SH-SY5Y (cell line): ENCODE measurements around the gene SORCS1.
A peak's percentile ranks its signal among the peaks of the same experiment; 100 is the strongest.

ENCODE experiments used
- GATA2 ChIP-seq: IDR thresholded peaks from 2 replicates; pipeline ENCODE4 v1.6.1; 2011; ENCODE audit warnings: mild to moderate bottlenecking, low read depth, low read length
- GATA3 ChIP-seq: IDR thresholded peaks from 2 replicates; pipeline ENCODE4 v1.6.1; 2011; ENCODE audit warnings: low read depth, mild to moderate bottlenecking, low read length, moderate library complexity

SORCS1 gene

DNA sequence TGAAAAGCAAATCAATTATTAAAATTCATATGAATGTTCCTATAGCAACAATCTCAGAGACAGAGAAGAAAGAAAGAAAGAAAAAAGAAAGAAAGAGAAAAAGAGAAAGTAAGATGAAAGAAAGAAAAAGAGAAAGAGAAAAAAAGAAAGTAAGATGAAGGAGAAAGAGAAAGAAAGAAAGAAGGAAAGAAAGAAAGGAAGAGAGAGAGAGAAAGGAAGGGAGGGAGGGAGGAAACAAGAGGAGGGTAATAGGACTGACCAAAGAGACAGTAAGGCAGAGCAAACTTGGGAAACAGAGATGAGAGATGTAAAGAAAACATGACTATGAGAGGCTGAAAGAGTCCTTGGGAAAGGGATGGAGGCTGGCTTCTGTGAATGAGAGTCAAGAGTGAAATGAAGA is 458.4 kb downstream of the SORCS1 start:
- TF ChIP-seq GATA2, result no peak
- no peak for TF ChIP-seq GATA3

DNA sequence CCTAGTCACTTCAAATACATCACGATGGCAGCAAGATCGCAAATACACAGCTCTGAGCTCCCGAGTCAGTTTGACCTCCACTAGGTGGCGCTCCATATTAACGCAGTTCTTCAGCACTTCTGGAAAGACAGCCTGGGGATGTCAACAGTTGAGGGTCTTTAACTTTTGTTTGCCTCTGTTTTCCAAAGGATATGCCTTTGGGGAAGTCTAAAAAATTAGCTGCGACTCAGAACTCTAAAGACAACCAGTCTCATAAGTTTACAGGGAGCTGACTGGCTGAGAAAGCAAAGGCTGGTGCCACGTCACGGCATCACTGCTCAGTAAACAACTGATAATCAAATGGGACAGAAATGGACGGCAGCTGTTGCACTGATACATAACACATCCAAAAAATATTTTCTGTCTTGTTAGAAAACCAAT is 458.8 kb downstream of the SORCS1 start:
- no peak for TF ChIP-seq GATA3
- no peak for TF ChIP-seq GATA2

DNA sequence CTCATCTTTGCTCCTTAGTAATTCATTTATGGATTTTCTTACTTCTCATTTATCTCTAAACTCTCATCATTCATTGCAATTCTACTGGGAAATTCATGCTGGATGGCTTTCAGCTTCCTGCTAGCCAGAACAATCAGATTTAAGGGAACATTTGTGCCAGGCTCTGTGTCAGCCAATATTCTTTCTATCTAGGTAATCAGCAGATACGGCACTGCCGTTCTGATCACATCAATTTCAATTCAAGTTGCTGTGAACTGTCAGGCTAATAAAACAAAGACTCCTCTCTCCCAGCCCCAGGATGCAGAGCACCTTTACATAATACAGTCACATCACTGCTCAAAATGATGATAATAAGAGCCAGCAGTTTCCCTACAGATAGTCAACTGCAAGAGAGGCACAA is 468.3 kb downstream of the SORCS1 start:
- TF ChIP-seq GATA2 (peak; percentile 86), GATA3 (peak; percentile 93)

DNA sequence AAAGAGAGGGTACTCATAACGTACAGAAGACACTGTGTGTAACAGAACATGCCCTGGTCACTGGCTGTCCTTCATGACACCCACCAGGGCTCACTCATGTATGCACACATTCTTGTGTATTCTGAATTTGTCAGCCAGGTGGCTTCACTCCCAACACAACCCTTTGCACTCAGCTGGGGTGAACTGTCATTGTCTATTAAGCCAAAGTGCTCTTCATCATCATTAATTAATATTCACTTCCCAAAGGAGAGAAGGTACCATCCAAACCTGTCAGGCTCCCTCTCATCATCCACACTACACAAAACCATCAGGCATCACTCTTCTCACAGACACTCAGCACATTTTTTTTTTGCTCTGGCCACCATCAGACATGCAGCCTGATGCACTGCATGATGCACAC is 469.8 kb downstream of the SORCS1 start:
- TF ChIP-seq GATA3, result no peak
- TF ChIP-seq GATA2, result no peak

DNA sequence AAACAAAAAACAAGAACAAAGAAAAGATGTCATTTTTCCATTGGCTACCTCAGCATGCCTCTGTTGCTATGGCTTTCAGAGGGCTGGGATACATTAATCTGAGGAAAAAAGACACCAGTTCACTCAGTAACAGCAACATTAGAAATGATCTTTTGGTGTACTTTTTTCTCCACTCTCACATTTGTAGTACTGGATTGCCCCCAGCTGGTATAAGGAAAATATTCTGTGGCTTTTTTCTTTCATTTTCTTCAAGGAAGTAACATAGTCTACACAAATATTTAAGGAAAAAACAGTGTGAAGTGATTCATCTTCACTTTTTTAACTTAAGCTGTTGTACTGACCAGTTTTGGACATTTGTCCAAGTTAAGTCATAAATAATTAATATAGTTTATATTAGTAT is 482.3 kb downstream of the SORCS1 start:
- TF ChIP-seq GATA2, result no peak
- TF ChIP-seq GATA3, result no peak

DNA sequence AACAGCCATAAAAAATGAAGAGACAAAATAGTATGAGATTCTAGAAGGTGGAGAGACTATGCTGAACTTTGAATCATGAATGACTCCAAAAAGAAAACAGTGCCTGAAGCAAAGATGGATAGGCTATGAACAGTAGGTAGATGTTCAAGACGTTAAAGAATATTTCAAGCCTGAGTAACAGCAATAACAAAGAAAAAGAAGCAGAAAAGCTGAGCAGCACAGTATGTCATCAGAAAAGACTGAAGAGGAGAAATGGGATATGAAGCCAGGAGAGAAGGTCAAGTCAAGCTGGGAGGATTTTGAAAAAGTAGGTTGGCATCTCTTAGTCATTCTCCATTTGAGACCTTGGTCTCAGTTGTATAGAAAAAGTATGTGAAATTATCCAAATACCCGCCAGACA is 484.4 kb downstream of the SORCS1 start:
- TF ChIP-seq GATA3, result no peak

DNA sequence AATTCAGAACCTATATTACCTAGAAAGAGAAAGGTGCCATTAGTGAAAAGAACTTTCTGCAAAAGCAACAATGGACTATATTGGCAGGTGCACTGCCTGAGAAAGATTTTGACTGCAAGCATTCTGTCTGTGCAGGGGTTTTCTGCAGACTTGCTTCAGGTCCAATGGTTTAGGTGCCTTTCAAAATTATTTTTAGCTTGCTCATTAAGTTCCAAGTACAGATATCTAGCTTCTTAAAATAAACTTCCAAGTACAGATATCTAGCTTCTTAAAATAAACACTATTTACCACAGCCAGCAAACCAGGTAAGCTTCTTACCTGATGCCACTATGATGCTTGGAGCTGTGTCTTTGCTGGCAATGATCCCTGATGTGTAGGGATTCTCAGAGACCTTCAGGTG is 485.2 kb downstream of the SORCS1 start:
- no peak for TF ChIP-seq GATA3
- TF ChIP-seq GATA2, result no peak

DNA sequence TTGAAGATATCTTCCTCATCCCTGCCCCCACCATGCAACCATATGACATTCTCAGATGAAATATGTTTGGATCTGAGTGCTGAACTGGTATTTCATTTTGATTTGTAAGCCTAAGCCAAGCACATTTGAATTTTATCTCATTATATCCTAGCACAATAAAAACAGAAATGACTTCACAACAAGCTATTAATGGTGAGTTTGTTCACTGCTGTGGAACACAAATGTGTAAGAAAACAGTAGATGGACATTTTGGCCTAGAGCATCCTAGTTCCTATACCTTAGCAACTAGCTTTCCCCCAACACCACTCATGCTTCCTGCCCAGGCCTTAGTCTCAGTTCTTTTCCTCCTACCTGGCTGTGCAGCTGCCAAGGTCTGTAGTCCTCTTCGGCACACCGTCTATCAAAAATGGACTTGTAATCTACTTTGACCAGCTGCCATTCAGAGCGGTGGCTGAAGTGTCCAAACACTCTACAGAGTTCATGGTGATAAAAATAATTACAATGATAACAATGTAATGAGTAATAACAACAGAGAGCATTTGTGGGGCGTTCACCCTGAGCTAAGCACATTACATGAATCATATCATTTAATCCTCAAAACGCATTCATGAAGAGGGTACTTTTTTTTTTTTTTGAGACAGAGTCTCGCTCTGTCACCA is 491.9 kb downstream of the SORCS1 start:
- TF ChIP-seq GATA2 (no peak), GATA3 (no peak)

DNA sequence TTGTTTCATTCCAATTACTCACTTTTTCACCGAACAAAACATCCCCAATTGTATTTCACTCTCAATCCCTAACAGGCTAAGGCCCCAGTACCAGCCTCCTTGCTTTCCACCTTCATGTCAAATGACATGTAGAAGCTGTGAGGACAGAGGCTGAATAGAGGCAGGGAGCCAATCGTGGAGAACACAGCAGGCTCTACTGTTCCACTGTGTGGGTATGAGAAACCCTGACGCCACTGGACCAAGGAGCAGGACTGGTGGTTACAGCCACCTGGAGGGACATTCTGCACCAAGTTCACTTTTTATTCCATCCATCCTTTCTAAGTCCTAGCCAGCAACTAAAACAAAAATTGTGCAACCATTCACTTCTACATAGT is 502.8 kb downstream of the SORCS1 start:
- TF ChIP-seq GATA2, result no peak

DNA sequence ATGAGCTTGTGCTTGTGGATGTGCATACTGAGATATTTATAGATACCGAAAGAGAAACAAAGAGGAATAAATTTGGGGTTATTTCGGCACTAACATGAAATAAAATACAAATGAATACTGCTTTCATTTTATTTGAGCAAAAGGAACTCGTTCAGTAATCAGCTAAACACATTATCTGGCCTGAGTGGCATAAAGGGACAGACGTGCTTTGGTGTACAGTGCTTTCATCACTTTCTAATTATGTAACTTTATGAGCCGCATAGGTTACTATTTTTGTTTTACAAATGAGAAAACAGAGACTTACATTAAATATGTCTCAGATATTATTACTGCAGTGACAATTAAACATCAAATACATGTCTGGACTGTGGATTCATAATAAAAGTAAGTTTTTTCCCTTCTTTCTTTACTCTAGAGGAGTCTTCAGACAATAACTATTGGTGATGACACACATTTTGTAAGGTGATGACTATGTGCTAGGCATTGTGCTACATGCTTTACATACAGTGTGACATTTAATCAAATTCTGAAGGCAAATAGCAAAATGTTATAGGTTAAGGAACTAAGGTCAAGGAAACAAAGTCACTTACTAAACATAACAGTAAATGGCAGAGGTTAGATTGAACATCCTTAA is 503.3 kb downstream of the SORCS1 start:
- TF ChIP-seq GATA2 (no peak), GATA3 (no peak)

DNA sequence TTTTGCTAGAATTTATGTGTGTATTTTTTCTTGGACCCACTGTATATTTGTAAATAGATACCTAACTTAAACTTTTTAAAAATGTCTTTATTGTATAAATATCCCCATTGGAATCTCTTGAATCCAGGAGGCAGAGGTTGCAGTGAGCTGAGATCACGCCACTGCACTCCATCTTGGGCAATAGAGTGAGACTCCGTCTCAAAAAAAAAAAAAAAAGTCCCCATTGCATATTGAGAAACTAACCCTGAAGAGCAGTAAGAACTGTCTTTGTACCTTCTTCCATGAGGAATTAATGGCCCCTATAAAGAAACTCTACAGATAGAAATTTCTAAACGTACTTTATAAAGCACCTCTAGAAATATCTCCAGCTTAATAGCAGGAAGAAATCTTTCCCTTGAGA is 504.0 kb downstream of the SORCS1 start:
- TF ChIP-seq GATA3 (no peak), GATA2 (no peak)

DNA sequence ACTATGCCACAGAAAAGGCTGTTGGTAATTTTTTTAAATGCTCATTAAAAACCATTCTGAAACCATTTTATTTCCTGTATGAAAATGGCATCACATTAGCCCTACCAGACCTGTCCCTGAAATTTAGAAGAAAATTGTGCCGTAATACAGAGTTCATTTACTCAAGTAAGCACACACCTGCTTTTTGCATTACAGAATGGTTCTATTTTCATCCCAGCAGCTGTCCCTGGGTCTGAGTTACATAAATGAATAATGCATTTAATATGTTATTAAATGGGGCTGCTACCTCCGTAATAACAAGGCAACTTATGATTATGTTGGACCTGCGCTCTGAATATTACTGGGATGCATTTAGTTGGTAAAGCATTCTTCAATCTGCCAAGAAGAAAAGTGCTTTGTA is 508.9 kb downstream of the SORCS1 start:
- TF ChIP-seq GATA2 (no peak), GATA3 (no peak)

DNA sequence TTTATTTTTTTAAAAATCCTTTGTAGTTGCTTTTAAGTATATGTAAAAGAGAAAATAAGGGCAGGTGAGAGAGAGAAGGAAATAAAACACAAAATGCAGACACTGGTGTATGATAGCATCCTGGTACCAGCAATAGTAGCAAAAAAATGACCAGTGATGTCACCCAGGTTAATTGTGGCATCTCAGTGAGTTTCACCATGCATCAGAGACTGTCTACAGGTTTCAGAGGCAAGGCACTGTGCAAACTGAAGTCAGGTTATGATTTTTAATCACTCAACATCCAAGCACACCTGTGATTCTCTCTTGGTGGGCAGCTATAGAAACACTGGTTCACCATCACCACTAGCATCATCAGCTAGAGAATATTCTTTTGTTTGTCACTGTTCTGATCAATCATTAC is 509.3 kb downstream of the SORCS1 start:
- no peak for TF ChIP-seq GATA3
- no peak for TF ChIP-seq GATA2

DNA sequence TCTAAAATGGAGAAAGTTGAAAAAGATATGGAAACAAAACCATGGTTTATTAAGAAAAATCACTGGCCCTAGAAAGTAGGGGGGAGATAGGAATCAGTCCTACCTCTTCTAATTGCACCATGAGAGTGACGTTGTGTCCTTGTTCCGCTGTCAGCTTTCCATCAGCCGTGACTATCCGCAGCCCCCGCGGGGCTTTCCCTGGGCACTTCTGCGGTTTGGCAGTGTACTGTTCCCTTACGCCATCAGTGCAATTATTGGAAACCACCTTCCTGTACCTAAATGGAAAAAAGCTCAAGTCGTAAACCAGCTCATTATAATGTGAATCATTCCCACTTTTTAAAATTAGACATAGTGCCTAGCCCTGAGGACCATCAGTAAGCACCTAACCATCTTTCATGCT is 512.2 kb downstream of the SORCS1 start:
- no peak for TF ChIP-seq GATA2
- no peak for TF ChIP-seq GATA3

DNA sequence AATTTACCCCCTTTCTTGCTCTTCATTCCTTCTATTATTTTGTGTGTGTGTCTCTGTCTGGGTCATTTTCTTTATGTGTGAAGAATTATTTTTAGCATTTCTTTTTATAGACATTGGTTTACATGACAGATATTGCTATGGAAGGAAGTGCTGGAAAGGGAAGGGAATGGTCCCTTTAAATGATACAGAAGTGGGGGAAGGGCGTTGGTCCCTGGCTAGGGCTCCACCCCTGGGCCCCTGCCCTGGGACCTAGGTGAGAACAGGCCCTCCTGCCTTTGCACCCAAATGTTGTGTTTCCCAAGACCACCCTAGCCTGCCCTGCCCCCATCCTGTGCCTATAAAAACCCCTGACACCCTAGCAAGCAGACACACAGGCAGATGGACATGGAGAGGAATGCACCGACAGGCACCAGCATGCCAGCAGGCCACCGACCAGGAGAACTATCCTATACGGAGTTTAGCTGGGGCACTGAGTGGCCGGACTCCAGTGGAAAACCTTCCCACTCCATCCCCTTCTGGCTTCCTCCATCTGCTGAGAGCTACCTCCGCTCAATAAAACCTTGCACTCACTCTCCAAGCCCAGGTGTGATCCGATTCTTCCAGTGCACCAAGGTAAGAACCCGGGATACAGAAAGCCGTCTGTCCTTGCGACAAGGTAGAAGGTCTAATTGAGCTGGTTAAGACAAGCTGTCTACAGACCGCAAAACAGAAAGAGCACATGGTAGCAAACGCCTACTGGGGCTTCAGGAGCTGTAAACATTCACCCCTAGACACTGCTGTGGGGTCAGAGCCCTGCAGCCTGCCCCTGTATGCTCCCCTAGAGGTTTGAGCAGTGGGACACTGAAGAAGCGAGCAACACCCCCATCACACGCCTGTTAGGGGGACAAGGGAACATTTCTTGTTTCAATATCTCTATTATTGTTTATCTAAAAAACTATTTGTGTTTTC is 515.7 kb downstream of the SORCS1 start:
- TF ChIP-seq GATA2 (no peak), GATA3 (no peak)

DNA sequence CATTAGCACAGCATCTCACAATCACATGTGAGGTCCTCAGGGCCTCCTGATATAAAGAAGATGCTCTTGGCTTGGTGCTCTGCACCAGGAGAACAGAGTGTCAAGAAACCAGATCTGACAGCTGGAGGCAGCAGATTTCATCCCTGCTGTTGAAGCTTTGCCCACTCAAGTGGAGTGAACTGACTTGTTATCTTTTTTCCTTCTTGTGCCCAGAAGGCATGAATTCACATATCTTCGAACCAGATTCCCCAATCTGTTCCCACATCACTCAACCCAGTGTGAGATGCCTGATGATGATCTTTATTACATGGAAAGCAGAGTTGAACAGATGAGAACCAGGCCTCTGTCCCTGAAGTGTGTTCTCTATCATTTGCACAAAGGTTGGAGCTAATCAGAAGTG is 521.0 kb downstream of the SORCS1 start:
- peak; percentile 71 for TF ChIP-seq GATA3
- TF ChIP-seq GATA2, result peak; percentile 64
